ENCODE results near the gene TMEM141.
"Not testable (repeated sequence)": the region's sequence is repeated elsewhere in the genome, so short reads cannot be mapped to it uniquely, and the experiment has no call there.

The TMEM141 gene

DNA sequence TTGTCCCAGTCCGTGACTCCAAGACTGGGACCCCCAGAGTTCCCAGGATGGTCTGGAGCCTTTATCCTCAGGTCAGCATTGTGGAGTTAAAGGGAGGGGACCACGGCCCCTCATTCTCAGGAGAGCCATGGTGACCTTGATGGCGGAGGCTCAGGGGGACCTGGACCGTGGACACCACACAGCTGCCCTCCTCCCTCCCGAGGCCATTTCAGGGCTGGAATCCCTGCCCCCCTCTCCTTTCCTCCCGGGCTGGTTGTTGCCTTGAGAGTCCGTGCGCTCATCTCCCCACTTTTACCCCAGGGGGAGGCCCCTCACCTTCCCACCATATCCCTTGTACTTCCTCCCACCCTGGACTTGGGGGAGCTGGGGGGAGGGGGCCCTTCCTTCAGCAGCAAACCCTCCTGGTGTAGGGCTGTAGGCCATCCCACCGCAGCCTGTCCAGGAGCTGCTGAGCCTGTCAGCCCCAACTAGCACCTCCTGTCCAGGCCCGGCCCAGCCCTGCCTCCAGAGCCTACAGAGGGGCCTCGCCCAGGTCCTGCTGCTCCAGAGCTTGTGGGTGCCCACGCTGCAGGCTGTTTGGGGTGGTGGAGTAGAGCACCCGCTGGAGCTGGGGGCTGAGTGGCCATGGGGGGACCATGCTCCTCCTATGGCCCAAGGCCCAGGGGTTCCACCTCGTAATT, 36.8 kb downstream of the TMEM141 start:
- TF ChIP-seq POLR2A (IDR thresholded peaks at IDR 0.05; ENCODE audit: low read depth, low read length) = no peak
- TF ChIP-seq PAX5 (IDR thresholded peaks at IDR 0.05; ENCODE audit: insufficient read depth, low read length, severe bottlenecking) = no peak
- no peak for TF ChIP-seq POU2F2 (IDR thresholded peaks at IDR 0.05; ENCODE audit: low read depth, low read length)
- no peak for TF ChIP-seq POLR2AphosphoS5 (IDR thresholded peaks at IDR 0.05; ENCODE audit: low read depth, low read length)
- TF ChIP-seq TAF1 (IDR thresholded peaks at IDR 0.05; ENCODE audit: low read depth, low read length) = no peak
- no peak for TF ChIP-seq SPI1 (IDR thresholded peaks at IDR 0.05; ENCODE audit: low read depth, low read length)
- FAIRE-seq = no peak
- DNase-seq (ENCODE audit: insufficient read length, low spot score) = no peak

DNA sequence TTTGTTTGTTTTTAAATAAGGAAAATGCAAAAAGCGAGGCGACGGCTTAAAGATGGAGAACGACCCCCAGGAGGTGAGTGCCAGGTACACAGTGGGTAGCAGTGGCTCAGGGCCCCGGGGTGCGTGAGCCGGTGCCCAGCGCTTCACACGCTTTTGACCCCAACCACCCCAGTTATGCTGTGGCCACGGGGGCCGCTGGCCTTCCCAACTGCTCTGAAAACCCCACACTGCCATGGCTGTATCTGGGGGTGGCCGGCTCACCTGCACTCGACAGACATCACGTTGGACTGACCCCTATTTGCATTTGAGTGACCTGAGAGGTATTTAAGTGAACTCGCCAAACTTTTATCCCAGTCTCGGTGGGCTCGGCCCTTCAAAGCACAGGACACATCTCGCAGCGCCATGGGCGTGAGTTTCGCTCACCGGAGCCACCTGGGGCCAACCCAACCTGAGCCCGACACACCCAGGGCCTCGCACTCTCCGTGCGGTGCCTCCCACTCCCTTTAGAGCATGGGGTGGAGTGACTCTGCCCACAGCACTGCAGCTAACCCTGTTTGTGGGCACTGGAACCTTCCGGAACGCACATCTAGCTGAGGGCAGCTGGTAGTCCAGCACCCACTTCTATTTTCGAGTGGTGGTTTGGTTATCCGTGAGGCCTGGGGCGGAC, 37.5 kb downstream of the TMEM141 start:
- TF ChIP-seq SPI1 (IDR thresholded peaks at IDR 0.05; ENCODE audit: low read depth, low read length) (no peak), POLR2AphosphoS5 (IDR thresholded peaks at IDR 0.05; ENCODE audit: low read depth, low read length) (no peak), TAF1 (IDR thresholded peaks at IDR 0.05; ENCODE audit: low read depth, low read length) (no peak), POU2F2 (IDR thresholded peaks at IDR 0.05; ENCODE audit: low read depth, low read length) (no peak), POLR2A (IDR thresholded peaks at IDR 0.05; ENCODE audit: low read depth, low read length) (no peak), PAX5 (IDR thresholded peaks at IDR 0.05; ENCODE audit: insufficient read depth, low read length, severe bottlenecking) (no peak)
- FAIRE-seq (no peak), DNase-seq (ENCODE audit: insufficient read length, low spot score) (no peak)

DNA sequence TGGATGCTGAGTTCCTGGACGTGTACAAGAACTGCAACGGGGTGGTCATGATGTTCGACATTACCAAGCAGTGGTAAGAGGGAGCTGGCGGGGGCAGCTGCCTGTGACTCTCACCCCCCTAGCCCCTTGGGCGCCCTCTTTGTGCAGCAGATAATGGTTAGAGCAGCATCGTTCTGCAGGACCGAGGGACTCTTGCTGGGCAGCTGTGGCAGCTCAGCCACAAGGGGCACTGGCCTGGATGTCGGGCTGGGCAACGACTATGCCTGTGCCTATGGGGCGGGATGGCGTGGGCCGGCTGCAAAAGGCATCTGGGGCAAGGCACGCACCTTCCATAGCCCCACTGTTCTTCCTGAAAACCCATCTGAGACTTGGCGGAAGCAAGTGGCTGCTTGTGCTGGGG, 38.3 kb downstream of the TMEM141 start:
- FAIRE-seq = no peak
- TF ChIP-seq SPI1 (IDR thresholded peaks at IDR 0.05; ENCODE audit: low read depth, low read length) = no peak
- no peak for TF ChIP-seq PAX5 (IDR thresholded peaks at IDR 0.05; ENCODE audit: insufficient read depth, low read length, severe bottlenecking)
- TF ChIP-seq POLR2AphosphoS5 (IDR thresholded peaks at IDR 0.05; ENCODE audit: low read depth, low read length) = no peak
- no peak for TF ChIP-seq POLR2A (IDR thresholded peaks at IDR 0.05; ENCODE audit: low read depth, low read length)
- TF ChIP-seq POU2F2 (IDR thresholded peaks at IDR 0.05; ENCODE audit: low read depth, low read length) = no peak
- TF ChIP-seq TAF1 (IDR thresholded peaks at IDR 0.05; ENCODE audit: low read depth, low read length) = no peak
- DNase-seq (ENCODE audit: insufficient read length, low spot score) = no peak

DNA sequence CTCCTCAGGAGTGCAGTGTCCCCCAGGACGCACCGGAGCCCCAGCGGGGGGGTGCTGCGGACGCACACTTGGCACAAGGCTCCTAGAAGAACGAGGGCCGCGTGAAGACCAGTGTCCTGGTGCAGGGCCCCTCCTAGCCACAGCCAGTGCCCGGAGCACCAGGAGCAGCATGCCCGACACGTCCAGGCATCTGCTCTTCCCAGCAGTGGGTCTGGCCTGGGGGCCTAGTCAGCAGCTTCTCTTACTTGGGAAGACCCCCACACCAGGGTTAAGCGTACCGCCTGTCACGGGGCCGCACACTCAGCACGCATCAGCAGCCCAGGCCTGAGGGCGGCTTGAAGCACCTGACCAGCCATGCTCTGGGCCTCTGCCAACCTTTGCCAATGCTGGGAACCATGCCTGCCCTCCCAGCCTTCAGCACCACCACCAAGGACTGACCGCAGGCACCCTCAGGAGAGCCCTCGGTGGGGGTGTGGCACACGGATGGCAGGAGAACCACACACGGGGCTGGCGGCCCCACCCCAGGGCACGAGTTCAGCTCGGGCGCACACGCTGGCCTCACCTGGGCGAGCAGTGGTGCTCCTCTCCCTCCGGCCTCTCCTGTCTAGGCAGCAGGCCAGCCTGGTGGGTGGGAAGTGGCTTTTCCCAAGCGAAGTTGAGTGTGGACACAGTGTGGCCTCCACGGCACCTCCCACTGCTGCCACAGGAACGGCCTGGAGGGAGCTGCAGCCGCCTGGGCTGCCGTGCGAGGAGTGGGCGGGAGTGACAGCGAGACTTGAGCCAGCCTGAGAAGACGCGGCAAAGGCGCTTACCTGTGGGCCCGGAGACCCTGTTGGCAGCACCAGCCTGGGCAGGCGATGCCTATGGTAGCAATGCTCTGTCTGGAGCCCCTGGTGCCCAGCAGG, 39.1 kb downstream of the TMEM141 start:
- FAIRE-seq = no peak
- no peak for DNase-seq (ENCODE audit: insufficient read length, low spot score)
- TF ChIP-seq POLR2A (IDR thresholded peaks at IDR 0.05; ENCODE audit: low read depth, low read length) (no peak), SPI1 (IDR thresholded peaks at IDR 0.05; ENCODE audit: low read depth, low read length) (no peak), POLR2AphosphoS5 (IDR thresholded peaks at IDR 0.05; ENCODE audit: low read depth, low read length) (no peak), POU2F2 (IDR thresholded peaks at IDR 0.05; ENCODE audit: low read depth, low read length) (no peak), PAX5 (IDR thresholded peaks at IDR 0.05; ENCODE audit: insufficient read depth, low read length, severe bottlenecking) (no peak), TAF1 (IDR thresholded peaks at IDR 0.05; ENCODE audit: low read depth, low read length) (no peak)

DNA sequence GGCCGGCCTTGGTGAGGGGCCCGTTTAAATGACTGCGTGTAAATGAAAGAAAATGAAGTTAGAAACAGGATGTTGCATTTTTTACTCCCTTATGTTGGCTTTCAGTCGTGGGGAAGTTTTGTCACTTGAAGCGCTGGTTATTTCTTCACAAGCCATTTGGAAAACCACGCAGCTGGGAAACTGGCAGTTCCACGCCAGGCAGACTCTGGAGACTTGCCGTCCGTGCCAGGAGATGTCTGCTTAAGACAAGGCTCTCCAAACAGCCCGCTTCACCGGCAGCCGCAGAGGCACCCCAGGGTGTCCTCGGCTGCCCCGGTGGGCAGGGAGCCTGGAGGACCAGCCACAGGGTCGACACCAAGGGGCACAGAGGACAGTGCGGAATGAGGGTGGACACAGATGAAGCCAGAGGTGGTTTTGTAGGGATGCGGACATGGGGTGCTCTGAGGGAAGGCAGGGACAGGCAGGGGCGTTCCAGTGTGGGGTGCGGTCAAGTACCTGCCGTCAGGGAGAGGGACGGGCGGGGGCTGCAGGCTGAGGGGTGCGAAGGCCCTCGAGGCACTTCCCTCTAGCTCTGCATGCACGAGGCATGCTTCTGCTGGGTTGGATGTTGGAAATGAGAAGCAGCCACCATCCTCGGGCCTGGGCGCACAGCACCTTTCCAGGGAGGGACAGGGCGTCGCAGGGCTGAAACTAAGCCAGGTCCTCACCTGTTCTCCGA, 40.0 kb downstream of the TMEM141 start:
- no peak for TF ChIP-seq POLR2AphosphoS5 (IDR thresholded peaks at IDR 0.05; ENCODE audit: low read depth, low read length)
- no peak for TF ChIP-seq SPI1 (IDR thresholded peaks at IDR 0.05; ENCODE audit: low read depth, low read length)

DNA sequence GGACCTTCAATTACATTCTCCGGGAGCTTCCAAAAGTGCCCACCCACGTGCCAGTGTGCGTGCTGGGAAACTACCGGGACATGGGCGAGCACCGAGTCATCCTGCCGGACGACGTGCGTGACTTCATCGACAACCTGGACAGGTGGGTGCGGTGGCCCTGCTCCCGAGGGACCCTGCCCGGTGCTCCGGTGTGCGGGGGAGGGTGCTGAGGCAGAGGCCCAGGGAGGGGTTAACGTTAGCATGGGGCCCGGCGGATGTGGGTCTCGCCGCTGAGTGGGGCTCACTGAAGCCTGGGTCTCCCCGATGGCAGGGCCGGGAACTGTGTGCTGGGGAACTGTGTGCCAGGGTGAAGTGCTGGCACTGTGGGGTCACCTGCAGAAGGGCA, 40.6 kb downstream of the TMEM141 start:
- DNase-seq (ENCODE audit: insufficient read length, low spot score) (no peak), FAIRE-seq (no peak)
- no peak for TF ChIP-seq POU2F2 (IDR thresholded peaks at IDR 0.05; ENCODE audit: low read depth, low read length)
- no peak for TF ChIP-seq SPI1 (IDR thresholded peaks at IDR 0.05; ENCODE audit: low read depth, low read length)
- TF ChIP-seq TAF1 (IDR thresholded peaks at IDR 0.05; ENCODE audit: low read depth, low read length) = no peak
- TF ChIP-seq PAX5 (IDR thresholded peaks at IDR 0.05; ENCODE audit: insufficient read depth, low read length, severe bottlenecking) = no peak
- no peak for TF ChIP-seq POLR2A (IDR thresholded peaks at IDR 0.05; ENCODE audit: low read depth, low read length)
- TF ChIP-seq POLR2AphosphoS5 (IDR thresholded peaks at IDR 0.05; ENCODE audit: low read depth, low read length) = no peak

More for the DNA sequence above, 40.0 kb downstream of the TMEM141 start:
- no peak for DNase-seq (ENCODE audit: insufficient read length, low spot score)
- FAIRE-seq = no peak

DNA sequence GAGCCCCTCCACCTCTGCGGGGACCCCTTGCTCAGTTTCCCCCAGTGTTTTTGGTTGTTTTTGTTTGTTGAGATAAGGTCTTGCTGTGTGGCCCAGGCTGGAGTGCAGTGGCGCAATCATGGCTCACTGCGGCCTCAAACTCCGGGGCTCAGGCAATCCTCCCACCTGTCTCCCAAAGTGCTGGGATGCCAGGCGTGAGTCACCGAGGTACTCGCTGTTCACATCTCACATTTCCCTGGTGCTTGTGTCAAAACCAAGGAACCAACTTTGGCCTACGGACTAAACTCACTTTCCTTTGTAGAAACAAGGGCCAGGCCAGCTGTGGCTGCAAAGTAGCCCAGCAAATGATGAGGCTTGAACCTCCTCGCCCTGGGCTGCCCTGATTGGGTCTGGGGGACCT, 41.4 kb downstream of the TMEM141 start:
- no peak for TF ChIP-seq TAF1 (IDR thresholded peaks at IDR 0.05; ENCODE audit: low read depth, low read length)
- TF ChIP-seq POLR2AphosphoS5 (IDR thresholded peaks at IDR 0.05; ENCODE audit: low read depth, low read length) = no peak
- TF ChIP-seq PAX5 (IDR thresholded peaks at IDR 0.05; ENCODE audit: insufficient read depth, low read length, severe bottlenecking) = no peak
- no peak for TF ChIP-seq SPI1 (IDR thresholded peaks at IDR 0.05; ENCODE audit: low read depth, low read length)

DNA sequence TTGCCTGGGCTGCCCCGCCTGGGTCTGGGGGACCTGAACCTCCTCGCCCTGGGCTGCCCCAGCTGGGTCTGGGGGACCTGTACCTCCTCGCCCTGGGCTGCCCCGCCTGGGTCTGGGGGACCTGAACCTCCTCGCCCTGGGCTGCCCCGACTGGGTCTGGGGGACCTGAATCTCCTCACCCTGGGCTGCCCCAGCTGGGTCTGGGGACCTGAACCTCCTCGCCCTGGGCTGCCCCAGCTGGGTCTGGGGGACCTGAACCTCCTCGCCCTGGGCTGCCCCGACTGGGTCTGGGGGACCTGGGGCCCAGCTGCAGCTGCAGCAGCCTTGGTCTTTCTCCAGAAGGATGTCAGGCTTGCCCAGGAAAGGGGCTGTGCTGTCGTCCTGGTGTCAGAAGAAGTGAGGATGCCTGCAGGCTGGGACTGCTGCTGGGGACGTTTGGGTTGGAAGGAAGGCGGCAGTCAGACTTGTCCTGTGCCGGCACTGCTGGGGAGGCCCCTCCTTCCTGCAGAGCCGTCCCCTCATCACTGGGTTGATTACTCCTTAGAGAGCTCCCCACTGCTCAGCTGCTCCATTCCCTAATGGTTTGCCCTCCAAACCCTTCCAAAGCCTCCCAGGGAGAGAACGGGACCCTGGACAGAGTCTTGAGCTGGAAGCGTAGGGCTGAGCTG, 42.4 kb downstream of the TMEM141 start:
- DNase-seq (ENCODE audit: insufficient read length, low spot score); FAIRE-seq: not testable (repeated sequence)

More for the DNA sequence above, 41.4 kb downstream of the TMEM141 start:
- DNase-seq (ENCODE audit: insufficient read length, low spot score) = no peak
- FAIRE-seq = no peak
